Liver (tissue), 9 donors: ENCODE data around the gene CAVIN4. TPM values are rescaled to one million over a fixed set of nuclear protein-coding genes. Genes with fewer than 3 reads are reported as not detected.

Source experiments
- DNase-seq: peaks from one replicate; pipeline ENCODE4 v3.0.0-alpha.2; 2017; ENCODE audit warnings: low spot score
- H3K27ac ChIP-seq, 2 donors: one replicate each; pipeline ENCODE4 v1.7.0; 2013; ENCODE audit warnings: inconsistent platforms in 2 of 2, low read length in 2 of 2, control low read depth in 1 of 2, low read depth in 1 of 2, mild to moderate bottlenecking in 1 of 2
- H3K27me3 ChIP-seq, 4 donors: one replicate each; pipeline versions ENCODE4 v1.6.1 to v1.7.0; 2013; ENCODE audit warnings: low read length in 3 of 4, inconsistent platforms in 1 of 4, mild to moderate bottlenecking in 1 of 4, moderate library complexity in 1 of 4; ENCODE audit not compliant: control insufficient read depth in 4 of 4, insufficient read depth in 4 of 4
- H3K36me3 ChIP-seq, 4 donors: one replicate each; pipeline versions ENCODE4 v1.6.1 to v1.7.0; 2013; ENCODE audit warnings: low read length in 3 of 4, mild to moderate bottlenecking in 3 of 4, low read depth in 1 of 4, moderate library complexity in 1 of 4; ENCODE audit not compliant: control insufficient read depth in 4 of 4, insufficient read depth in 3 of 4
- H3K4me1 ChIP-seq, 4 donors: one replicate each; pipeline versions ENCODE4 v1.6.1 to v1.7.0; 2013; ENCODE audit warnings: low read length in 3 of 4, mild to moderate bottlenecking in 3 of 4, moderate library complexity in 1 of 4; ENCODE audit not compliant: control insufficient read depth in 4 of 4, insufficient read depth in 4 of 4
- H3K4me3 ChIP-seq, 3 donors: one replicate each; pipeline versions ENCODE4 v1.6.1 to v1.7.0; 2013; ENCODE audit warnings: low read length in 3 of 3, control low read depth in 1 of 3, low read depth in 1 of 3, mild to moderate bottlenecking in 1 of 3
- H3K9ac ChIP-seq, 2 donors: one replicate each; pipeline ENCODE4 v1.7.0; 2013; ENCODE audit warnings: low read length in 2 of 2, mild to moderate bottlenecking in 2 of 2, moderate library complexity in 2 of 2, control low read depth in 1 of 2, low read depth in 1 of 2
- H3K9me3 ChIP-seq, 4 donors: one replicate each; pipeline versions ENCODE4 v1.6.1 to v1.7.0; 2013; ENCODE audit warnings: low read length in 3 of 4; ENCODE audit not compliant: control insufficient read depth in 4 of 4
- FOXA1 ChIP-seq: IDR thresholded peaks from 2 replicates; pipeline ENCODE4 v1.6.1; 2016; ENCODE audit warnings: antibody characterized with exemption
- FOXA2 ChIP-seq: IDR thresholded peaks from 2 replicates; pipeline ENCODE4 v1.6.1; 2016; ENCODE audit warnings: antibody characterized with exemption
- GABPA ChIP-seq, 2 donors: IDR thresholded peaks in 1 of 2; conservative IDR thresholded peaks in 1 of 2; 2 replicates each; pipeline ENCODE4 v1.6.1; 2016; ENCODE audit warnings: antibody characterized with exemption in 2 of 2, mild to moderate bottlenecking in 1 of 2, moderate library complexity in 1 of 2
- HNF4A ChIP-seq, 2 donors: conservative IDR thresholded peaks; 2 replicates each; pipeline ENCODE4 v1.6.1; 2016; ENCODE audit warnings: antibody characterized with exemption in 2 of 2, mild to moderate bottlenecking in 2 of 2
- JUND ChIP-seq, 2 donors: IDR thresholded peaks; 2 replicates each; pipeline ENCODE4 v1.6.1; 2016; ENCODE audit warnings: antibody characterized with exemption in 2 of 2
- NR2F2 ChIP-seq: IDR thresholded peaks from 2 replicates; pipeline ENCODE4 v1.6.1; 2016; ENCODE audit warnings: antibody characterized with exemption
- RXRA ChIP-seq, 2 donors: IDR thresholded peaks; 2 replicates each; pipeline ENCODE4 v1.6.1; 2017 to 2018; ENCODE audit warnings: antibody characterized with exemption in 2 of 2, mild to moderate bottlenecking in 1 of 2
- TAF1 ChIP-seq: conservative IDR thresholded peaks from 2 replicates; pipeline ENCODE4 v1.6.1; 2016; ENCODE audit warnings: antibody characterized with exemption, mild to moderate bottlenecking
- YY1 ChIP-seq: IDR thresholded peaks from 2 replicates; pipeline ENCODE4 v1.6.1; 2016; ENCODE audit warnings: antibody characterized with exemption, mild to moderate bottlenecking
- WGBS: extraction: QIAGEN DNeasy Blood & Tissue Kit; methylation state at CpG from one replicate; pipeline ENCODE4 v1.1.7; 2013; 5-methylcytosine and 5-hydroxymethylcytosine counted together
- polyA plus RNA-seq, 2 donors: library from polyadenylated mRNA; stranded (reverse) in 1 of 2; unstranded in 1 of 2; fragments of 200-250 nt in 1 of 2; fragments of >200 nt in 1 of 2; fragmentation: Nextera tagmentation in 1 of 2; extraction: Ambion mirVana in 1 of 2; gene quantifications; one replicate each; pipeline versions ENCODE4 v1.2.1 to v1.2.3, GENCODE V29; 2013 to 2015
- total RNA-seq, 2 donors: library from RNA; depleted of rRNA; stranded (reverse); fragments of >200 nt; gene quantifications; one replicate each; pipeline ENCODE4 v1.2.3, GENCODE V29; 2014
- TF ChIP-seq, protein P1 (sequence below): IDR thresholded peaks from 2 replicates; pipeline ENCODE4 v1.6.1; 2016; ENCODE audit warnings: antibody characterized with exemption
- TF ChIP-seq, protein P2 (sequence below): IDR thresholded peaks from 2 replicates; pipeline ENCODE4 v1.6.1; 2016; ENCODE audit warnings: antibody characterized with exemption, mild to moderate bottlenecking
- TF ChIP-seq, protein P3 (sequence below): IDR thresholded peaks from 2 replicates; pipeline ENCODE4 v1.6.1; 2016; ENCODE audit warnings: antibody characterized with exemption
- TF ChIP-seq, protein P4 (sequence below): fragments of 150-350 bp; IDR thresholded peaks from 2 replicates; pipeline ENCODE4 v1.5.1; 2017; ENCODE audit warnings: improper control_type of control experiment, low read depth, low read length; ENCODE audit not compliant: missing input control
- donor health status: healthy.
- donor health status: healthy.
- donor health status: healthy.
- donor health status: healthy.
- donor health status: healthy.

Gene CAVIN4, protein sequence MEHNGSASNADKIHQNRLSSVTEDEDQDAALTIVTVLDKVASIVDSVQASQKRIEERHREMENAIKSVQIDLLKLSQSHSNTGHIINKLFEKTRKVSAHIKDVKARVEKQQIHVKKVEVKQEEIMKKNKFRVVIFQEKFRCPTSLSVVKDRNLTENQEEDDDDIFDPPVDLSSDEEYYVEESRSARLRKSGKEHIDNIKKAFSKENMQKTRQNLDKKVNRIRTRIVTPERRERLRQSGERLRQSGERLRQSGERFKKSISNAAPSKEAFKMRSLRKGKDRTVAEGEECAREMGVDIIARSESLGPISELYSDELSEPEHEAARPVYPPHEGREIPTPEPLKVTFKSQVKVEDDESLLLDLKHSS
- under 1 TPM; 0.05 to 0.08 TPM for total RNA-seq
- under 1 TPM; 0.05 to 0.07 TPM for polyA plus RNA-seq

DNA sequence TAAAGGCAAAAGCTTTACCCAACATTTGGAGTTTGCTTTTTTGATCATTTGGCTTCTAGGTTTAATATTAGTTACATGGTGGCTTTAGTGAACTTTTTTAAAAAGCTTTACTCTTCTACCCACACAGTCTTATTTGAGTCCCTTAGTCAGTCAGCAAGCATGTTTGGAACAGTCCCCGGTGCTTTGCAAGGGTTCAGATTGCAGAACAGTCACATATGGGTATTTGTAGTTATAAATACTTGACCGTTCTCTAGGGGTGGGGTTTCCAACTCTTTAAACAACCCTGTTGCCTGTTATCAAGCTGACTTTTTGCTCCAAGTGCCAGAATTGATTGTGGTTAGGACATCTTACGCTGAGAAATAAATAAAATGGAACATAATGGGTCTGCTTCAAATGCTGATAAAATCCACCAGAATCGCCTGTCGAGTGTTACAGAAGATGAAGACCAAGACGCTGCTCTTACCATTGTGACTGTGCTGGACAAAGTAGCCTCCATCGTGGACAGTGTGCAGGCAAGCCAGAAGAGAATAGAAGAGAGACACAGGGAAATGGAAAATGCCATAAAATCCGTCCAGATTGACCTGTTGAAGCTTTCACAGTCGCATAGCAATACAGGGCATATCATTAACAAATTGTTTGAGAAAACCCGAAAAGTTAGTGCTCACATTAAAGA lies at the start of gene CAVIN4:
CAVIN4 (plus strand) TSS at position 304 of the 673 bp plus-strand sequence; CDS start at position 369, 65 bp downstream.
- H3K4me1 ChIP-seq: no peaks in the 10 kb centered on the region
- 72% methylated on average over 10 of the region's 10 CpGs for WGBS
- no peak for DNase-seq
- H3K27me3 ChIP-seq: no peaks in the 10 kb centered on the region
- TF ChIP-seq FOXA1: no peak
- no peak for TF ChIP-seq GABPA (IDR thresholded peaks at IDR 0.05 in 1 of 2, conservative IDR thresholded peaks at IDR 0.05 in 1 of 2)
- no peak for TF ChIP-seq JUND (IDR thresholded peaks at IDR 0.05)
- no peak for TF ChIP-seq RXRA (IDR thresholded peaks at IDR 0.05)
- no peak for TF ChIP-seq FOXA2
- TF ChIP-seq, protein P1, sequence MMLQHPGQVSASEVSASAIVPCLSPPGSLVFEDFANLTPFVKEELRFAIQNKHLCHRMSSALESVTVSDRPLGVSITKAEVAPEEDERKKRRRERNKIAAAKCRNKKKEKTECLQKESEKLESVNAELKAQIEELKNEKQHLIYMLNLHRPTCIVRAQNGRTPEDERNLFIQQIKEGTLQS: no peak
- TF ChIP-seq, protein P2, sequence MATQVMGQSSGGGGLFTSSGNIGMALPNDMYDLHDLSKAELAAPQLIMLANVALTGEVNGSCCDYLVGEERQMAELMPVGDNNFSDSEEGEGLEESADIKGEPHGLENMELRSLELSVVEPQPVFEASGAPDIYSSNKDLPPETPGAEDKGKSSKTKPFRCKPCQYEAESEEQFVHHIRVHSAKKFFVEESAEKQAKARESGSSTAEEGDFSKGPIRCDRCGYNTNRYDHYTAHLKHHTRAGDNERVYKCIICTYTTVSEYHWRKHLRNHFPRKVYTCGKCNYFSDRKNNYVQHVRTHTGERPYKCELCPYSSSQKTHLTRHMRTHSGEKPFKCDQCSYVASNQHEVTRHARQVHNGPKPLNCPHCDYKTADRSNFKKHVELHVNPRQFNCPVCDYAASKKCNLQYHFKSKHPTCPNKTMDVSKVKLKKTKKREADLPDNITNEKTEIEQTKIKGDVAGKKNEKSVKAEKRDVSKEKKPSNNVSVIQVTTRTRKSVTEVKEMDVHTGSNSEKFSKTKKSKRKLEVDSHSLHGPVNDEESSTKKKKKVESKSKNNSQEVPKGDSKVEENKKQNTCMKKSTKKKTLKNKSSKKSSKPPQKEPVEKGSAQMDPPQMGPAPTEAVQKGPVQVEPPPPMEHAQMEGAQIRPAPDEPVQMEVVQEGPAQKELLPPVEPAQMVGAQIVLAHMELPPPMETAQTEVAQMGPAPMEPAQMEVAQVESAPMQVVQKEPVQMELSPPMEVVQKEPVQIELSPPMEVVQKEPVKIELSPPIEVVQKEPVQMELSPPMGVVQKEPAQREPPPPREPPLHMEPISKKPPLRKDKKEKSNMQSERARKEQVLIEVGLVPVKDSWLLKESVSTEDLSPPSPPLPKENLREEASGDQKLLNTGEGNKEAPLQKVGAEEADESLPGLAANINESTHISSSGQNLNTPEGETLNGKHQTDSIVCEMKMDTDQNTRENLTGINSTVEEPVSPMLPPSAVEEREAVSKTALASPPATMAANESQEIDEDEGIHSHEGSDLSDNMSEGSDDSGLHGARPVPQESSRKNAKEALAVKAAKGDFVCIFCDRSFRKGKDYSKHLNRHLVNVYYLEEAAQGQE: no peak
- no peak for TF ChIP-seq HNF4A (conservative IDR thresholded peaks at IDR 0.05)
- TF ChIP-seq NR2F2: no peak
- TF ChIP-seq TAF1: no peak
- TF ChIP-seq, protein P3, sequence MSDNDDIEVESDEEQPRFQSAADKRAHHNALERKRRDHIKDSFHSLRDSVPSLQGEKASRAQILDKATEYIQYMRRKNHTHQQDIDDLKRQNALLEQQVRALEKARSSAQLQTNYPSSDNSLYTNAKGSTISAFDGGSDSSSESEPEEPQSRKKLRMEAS: no peak
- TF ChIP-seq YY1: no peak
- TF ChIP-seq, protein P4, sequence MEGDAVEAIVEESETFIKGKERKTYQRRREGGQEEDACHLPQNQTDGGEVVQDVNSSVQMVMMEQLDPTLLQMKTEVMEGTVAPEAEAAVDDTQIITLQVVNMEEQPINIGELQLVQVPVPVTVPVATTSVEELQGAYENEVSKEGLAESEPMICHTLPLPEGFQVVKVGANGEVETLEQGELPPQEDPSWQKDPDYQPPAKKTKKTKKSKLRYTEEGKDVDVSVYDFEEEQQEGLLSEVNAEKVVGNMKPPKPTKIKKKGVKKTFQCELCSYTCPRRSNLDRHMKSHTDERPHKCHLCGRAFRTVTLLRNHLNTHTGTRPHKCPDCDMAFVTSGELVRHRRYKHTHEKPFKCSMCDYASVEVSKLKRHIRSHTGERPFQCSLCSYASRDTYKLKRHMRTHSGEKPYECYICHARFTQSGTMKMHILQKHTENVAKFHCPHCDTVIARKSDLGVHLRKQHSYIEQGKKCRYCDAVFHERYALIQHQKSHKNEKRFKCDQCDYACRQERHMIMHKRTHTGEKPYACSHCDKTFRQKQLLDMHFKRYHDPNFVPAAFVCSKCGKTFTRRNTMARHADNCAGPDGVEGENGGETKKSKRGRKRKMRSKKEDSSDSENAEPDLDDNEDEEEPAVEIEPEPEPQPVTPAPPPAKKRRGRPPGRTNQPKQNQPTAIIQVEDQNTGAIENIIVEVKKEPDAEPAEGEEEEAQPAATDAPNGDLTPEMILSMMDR: no peak
- H3K9me3 ChIP-seq: no peaks in the 10 kb centered on the region
- H3K27ac ChIP-seq: no peak within 1 kb of the TSS
- no peak within 1 kb of the TSS for H3K9ac ChIP-seq
- H3K4me3 ChIP-seq: no peak within 1 kb of the TSS
- no peaks in the 10 kb centered on the region for H3K36me3 ChIP-seq

DNA sequence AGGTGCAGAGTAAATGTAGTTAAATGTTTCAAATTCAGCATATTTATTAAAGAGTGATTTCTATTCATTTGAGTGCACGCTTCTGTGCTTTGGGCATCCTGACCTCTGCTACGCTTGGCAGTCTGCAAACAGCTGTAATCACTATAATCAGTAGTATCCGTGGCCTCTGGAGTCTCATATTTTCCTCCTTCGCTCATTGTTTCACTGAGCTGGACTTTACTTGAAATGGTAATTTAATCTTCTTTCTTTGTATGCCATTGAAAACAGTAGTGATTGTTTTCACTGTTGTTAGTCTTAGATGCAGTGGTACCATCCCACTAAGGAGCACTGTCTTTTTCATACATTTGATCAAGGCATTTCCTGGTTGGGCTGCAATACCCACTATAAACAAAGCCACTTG lies 43.5 kb upstream of the CAVIN4 start:
- DNase-seq: no peak
- no peaks in the 10 kb centered on the region for H3K36me3 ChIP-seq
- TF ChIP-seq YY1 (no peak), HNF4A (conservative IDR thresholded peaks at IDR 0.05) (no peak)
- TF ChIP-seq, protein P1: no peak

More for the DNA sequence above, 43.5 kb upstream of the CAVIN4 start:
- no peaks in the 10 kb centered on the region for H3K9me3 ChIP-seq
- no peaks in the 10 kb centered on the region for H3K27me3 ChIP-seq
- H3K27ac ChIP-seq: no peak overlapping the region
- WGBS: 82% methylated on average over 4 of the region's 4 CpGs
- no peak overlapping the region for H3K4me3 ChIP-seq
- no peak overlapping the region for H3K9ac ChIP-seq
- no peaks in the 10 kb centered on the region for H3K4me1 ChIP-seq
